Stimulated activated CD4-positive, alpha-beta T cell treated with anti-CD3 and anti-CD28 coated beads, Interleukin-2, amount 100 ng/mL, for 4 hours (primary cell): Measurements from ENCODE around the gene NPHS1.
"Not testable (repeated sequence)": the region's sequence is repeated elsewhere in the genome, so short reads cannot be mapped to it uniquely, and the experiment has no call there.

Experiments
- DNase-seq: peaks from one replicate; pipeline ENCODE4 v3.0.0-alpha.2; 2020; ENCODE audit warnings: low read depth

The NPHS1 gene, protein sequence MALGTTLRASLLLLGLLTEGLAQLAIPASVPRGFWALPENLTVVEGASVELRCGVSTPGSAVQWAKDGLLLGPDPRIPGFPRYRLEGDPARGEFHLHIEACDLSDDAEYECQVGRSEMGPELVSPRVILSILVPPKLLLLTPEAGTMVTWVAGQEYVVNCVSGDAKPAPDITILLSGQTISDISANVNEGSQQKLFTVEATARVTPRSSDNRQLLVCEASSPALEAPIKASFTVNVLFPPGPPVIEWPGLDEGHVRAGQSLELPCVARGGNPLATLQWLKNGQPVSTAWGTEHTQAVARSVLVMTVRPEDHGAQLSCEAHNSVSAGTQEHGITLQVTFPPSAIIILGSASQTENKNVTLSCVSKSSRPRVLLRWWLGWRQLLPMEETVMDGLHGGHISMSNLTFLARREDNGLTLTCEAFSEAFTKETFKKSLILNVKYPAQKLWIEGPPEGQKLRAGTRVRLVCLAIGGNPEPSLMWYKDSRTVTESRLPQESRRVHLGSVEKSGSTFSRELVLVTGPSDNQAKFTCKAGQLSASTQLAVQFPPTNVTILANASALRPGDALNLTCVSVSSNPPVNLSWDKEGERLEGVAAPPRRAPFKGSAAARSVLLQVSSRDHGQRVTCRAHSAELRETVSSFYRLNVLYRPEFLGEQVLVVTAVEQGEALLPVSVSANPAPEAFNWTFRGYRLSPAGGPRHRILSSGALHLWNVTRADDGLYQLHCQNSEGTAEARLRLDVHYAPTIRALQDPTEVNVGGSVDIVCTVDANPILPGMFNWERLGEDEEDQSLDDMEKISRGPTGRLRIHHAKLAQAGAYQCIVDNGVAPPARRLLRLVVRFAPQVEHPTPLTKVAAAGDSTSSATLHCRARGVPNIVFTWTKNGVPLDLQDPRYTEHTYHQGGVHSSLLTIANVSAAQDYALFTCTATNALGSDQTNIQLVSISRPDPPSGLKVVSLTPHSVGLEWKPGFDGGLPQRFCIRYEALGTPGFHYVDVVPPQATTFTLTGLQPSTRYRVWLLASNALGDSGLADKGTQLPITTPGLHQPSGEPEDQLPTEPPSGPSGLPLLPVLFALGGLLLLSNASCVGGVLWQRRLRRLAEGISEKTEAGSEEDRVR (N-terminal part only)

DNA sequence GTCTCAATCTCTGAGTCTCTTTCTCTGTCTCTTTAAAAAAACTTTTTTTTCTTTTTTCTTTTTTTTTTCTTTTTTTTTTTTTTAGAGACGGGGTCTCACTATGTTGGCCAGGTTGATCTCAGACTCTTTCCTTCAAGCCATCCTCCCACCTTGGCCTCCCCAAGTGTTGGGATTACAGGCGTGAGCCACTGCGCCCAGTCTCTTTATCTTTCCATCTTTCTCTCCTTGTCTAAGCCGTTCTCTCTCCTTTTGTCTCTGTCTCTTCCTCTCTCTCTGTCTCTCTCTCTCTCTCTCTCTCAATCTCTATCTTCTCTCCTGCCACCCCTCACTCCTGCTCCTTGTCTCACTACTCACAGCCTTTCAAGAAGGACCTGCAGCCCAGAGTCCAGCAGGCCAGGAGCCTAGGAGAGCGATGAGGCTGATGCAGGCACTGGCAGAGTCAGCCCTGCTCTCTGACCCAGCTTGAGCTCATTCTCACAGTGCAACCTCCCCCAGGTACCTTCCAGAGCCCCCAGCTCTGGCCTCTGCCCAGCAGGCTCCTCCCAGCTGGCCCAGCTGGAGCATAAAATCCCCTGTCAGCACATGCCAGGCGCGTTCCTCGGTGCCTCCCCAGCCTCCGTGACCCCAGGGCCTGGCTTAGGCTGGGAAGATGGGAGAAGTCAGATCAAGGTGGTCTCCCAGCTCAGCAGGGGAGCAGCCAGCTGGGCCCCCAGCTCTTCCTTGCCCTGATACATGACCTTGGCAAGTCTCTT is at the start of gene NPHS1:
Gene NPHS1 (minus strand): TSS at position 476 of the 752 bp plus-strand sequence. CDS start 667 bp downstream, outside the sequence.
- no peak for DNase-seq

GRCh38 chr19:35901055-35901644 is 48.8 kb upstream of the NPHS1 start:
- DNase-seq = no peak

- DNase-seq = peak; percentile 86
Observed at GRCh38 chr19:35899547-35900214, 47.4 kb upstream of the NPHS1 start.

DNA sequence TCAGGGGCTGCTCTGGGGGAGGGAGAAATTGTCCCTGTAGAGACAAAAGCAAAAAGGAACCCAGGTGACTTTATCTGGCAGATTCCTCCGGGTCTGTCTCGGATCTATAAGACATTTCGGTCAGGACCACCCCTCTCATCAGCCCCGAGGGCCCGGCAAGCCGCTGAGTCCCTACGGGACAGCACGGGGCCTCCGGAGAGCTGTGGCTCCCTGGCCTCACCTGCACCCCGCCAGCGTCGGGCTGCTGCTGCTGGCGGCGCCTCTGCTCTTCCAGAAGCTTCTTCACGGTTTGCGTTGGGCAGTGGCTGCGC is 46.1 kb upstream of the NPHS1 start:
- DNase-seq = no peak

GRCh38 chr19:35897706-35898451 is 45.6 kb upstream of the NPHS1 start:
- DNase-seq = no peak

- no peak for DNase-seq
Observed at GRCh38 chr19:35896643-35897040, 44.3 kb upstream of the NPHS1 start.

DNA sequence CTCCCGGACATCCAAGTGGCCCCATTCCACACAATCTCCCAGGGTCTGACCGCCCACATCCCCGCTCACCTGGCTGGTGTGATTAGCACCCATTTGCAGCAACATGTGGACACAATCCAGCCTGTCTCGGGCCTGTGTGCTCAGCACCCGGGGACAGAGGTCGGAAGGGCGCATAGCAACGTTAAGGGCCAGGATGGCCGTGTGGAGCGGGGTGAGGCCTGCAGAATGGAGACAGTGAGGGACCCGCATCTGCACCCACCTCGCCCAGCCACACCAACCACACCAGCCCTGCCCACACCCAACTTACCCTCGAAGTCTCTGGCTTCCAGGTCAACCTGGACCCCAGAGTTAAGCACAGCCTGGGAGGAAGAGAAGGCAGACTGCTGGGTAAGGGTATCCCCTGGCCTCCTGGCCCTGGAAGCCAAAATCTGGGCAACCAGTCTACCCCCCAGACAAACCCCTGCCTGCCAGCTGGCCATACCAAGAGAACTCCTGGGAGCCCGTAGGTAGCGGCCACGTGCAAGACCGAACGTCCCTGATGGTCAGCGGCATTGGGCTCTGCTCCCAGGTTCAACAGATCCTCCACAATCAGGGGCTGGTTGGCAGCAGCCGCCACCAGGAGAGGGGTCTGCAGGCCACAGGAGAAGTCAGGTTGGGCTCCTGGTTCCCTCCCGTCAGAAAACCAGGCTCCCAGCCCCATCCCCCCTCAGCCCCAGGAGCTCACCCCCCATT is 43.8 kb upstream of the NPHS1 start:
- DNase-seq = no peak

DNA sequence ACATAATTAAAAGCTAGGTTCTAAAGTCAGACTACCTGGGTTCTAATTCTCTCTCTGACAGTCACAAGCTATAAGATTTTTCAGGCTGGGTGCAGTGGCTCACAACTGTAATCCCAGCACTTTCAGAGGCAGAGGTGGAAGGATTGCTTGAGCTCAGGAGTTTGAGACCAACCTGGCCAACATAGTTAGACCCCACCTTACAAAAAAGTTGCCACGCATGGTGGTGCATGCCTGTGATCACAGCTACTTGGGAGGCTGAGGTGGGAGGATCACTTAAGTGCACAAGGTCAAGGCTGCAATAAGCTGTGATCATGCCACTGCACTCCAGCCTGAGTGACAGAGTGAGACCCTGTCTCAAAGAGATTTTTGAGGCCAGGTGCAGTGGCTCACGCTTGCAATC is 42.0 kb upstream of the NPHS1 start:
- no peak for DNase-seq

DNA sequence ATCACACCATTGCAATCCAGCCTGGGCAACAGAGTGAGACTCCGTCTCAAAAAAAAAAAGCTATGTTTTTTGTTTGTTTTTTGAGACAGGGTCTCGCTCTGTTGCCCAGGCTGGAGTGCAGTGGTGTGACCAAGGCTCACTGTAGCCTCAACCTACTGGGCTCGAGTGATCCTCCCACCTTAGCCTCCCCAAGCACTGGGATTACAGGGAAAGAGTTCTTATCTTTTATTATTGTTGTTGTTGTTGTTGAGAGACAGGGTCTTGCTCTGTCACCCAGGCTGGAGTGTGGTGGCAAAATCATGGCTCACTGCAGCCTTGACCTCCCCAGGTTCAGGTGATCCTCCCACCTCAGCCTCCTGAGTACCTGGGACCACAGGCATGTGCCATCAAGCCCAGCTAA is 39.5 kb upstream of the NPHS1 start:
- not testable (repeated sequence) for DNase-seq

GRCh38 chr19:35890113-35890650 is 37.9 kb upstream of the NPHS1 start:
- DNase-seq = no peak

DNA sequence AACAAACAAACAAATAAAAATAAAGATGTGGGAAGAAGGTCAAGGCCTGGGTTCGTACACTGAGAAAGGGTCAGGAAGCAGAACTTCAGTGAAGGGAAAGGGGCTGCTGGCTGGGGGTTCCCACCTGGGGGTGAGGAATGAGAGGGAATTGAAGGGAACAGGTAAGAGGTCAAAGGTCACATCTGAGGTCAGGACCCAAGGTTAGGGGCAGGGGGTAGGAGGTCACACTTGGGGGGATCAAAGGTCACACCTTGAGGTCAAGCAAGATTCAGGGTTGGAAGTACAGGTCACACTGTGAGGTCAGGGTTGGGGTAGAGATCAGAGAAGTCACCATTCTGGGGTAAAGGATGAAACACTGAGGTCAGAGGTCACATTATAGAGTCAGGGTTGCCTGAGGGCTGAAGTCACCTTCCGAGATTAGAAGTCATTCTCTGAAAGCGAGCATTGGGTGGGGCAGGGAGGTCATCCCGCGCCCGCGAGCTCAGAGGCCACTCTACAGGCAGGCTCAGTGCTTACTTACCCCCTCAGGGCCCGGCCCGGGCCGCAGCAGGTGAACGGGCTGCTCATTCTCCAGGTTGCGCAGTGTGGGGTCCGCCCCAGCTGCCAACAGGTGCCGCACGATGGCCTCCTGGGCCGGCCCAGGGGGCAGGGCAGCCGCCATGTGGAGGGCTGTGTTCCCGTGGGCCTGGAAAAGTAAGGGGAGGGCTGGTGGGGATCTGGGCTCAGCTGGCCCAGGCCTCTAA is 37.2 kb upstream of the NPHS1 start:
- no peak for DNase-seq

DNA sequence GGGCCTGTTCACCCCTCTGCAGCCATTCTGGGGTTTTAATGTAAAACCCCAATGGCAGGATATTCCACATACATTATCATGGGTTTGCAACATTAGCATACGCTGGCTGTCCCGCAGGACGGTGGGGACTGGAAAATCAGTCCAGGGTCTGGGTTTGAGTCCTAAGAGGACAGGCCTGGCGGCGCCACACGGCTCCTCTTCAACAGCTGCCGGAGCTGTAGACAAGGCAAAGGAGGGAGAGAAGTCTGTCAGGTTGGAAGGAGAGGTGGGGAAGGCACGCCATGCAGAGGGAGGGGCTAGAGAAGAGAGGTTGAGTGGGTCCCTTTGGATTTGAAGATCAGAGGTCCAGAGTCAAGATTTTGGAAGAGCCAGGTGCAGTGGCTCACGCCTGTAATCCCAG is 36.1 kb upstream of the NPHS1 start:
- no peak for DNase-seq

DNA sequence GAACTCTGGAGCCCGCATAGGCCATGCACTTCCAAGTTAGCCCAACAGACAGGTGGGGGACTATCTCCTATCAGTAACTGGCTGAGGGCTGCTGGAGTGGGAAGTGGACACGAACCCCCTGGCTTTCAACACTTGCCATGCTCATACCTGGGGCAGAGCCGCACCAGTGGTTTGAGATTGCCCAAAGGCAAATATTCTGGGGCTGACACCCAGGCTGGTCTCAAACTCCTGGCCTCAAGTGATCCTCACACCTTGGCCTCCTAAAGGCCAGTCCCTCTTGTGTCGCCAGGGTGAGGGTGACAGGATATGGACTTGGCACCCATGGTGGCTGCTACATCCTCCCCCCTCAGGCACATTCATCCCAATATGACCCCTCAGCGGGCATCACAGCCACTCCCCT is 34.9 kb upstream of the NPHS1 start:
- no peak for DNase-seq

GRCh38 chr19:35885904-35886303 is 33.6 kb upstream of the NPHS1 start:
- DNase-seq = no peak

DNA sequence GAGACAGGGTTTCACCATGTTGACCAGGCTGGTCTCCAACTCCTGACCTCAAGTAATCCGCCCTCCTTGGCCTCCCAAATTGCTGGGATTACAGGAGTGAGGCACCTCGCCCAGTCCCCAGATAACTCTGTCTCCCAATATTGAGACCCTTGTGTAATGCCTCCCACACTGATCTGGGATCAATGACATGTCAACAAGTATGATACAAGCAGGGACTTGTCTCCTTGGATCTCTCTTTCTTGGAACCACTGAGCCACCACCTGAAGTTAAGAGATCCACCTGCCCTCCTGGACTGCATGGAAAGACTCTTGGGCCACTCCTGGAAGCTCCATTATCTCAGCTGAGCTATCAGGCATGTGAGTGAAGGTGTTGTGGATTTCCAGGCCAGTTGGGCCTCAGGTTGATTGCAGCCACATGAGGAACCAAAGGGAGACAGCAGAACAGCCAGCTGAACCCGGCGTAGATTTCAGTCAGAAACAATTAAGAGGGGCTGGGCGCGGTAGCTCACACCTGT is 33.0 kb upstream of the NPHS1 start:
- DNase-seq = no peak

GRCh38 chr19:35883882-35884281 is 31.6 kb upstream of the NPHS1 start:
- DNase-seq = no peak

DNA sequence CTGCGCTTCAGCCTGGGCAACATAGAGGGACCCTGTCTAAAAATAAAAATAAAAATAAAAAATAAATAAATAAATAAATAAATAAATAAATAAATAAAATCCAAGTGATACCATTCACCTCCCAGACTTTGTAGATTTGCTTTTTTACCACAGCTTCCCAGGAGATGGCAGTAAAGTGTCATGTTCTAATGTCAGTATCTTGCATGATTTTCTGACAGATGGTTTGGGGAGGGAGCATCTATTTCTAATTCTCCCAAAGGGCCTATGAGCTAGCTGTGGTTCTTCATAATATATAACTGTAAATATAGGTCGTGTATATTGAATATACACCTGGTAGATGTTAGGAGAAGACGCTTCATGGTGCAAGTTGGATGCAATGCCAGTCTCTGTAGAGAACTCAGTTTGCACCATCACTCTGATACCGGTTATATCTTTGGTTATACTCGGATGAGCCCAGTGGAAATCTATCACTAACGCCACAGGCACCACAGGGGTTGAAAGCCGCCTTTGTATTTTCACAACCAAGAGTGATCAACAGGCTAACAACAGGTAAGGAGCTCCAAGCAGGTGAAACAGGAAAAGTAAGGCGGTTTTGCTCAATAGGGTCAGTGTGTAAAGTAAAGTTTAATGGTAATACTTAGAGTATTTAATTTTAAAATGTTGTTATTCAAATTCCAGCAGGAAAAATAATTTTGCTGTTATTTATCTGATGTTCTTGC is 30.0 kb upstream of the NPHS1 start:
- no peak for DNase-seq
